ENCODE data around the gene HNMT. TPM values are rescaled to one million over a fixed set of nuclear protein-coding genes. Genes with fewer than 3 reads are reported as not detected.
"Not testable (repeated sequence)": the region's sequence is repeated elsewhere in the genome, so short reads cannot be mapped to it uniquely, and the experiment has no call there.

The HNMT gene
- total RNA-seq, 1 experiment from 2014 or later: 14.1 TPM

DNA sequence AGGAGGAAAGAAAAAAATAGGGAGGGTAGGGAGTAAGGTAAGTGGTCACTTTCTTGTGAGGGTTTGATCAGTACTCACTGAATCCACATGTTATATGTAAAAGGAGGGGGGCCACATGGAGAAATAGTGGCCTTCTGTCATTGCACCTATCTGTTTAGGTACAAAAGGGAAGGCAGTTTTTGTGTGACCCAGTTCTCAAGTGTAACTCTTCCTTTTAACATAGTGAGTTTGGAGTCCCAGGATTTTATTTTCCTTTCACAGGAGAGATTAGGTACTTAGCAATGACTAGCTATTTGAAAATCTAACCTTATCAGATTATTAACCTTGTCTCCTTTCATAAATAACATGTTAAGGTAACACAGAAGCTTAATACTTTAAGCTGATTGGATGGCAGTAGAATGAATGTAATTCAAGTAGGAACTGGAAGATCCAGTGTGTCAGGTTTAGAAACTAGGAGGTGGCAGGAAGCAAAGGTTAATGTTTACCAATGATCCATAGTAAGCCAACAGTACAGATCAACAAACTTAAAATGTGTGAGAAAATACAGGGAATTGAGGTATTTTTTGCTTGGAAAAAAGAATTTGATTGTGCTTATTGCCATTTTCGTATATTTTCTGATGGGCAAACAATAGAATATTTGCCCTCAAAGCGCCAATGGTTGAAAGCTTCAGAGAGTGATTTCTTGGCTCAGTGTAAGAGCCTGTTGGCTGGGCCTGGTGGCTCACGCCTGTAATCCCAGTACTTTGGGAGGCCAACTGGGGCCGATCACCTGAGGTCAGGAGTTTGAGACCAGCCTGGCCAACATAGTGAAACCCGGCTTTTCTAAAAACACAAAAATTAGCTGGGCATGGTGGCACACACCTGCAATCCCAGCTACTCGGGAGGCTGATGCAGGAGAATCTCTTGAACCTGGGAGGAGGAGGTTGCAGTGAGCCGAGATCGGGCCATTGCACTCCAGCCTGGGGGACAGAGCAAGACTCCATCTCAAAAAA lies 11.3 kb downstream of the HNMT start:
- Histone ChIP-seq H3K4me3 (ENCODE audit: insufficient read depth, low read depth, low read length) (no peak overlapping the region), H3K36me3 (replicated peaks; ENCODE audit: control insufficient read depth, insufficient read depth, low read length) (no peaks in the 10 kb centered on the region), H3K27me3 (ENCODE audit: control insufficient read depth, insufficient read depth, low read length) (no peaks in the 10 kb centered on the region)
- DNase-seq: no peak

DNA sequence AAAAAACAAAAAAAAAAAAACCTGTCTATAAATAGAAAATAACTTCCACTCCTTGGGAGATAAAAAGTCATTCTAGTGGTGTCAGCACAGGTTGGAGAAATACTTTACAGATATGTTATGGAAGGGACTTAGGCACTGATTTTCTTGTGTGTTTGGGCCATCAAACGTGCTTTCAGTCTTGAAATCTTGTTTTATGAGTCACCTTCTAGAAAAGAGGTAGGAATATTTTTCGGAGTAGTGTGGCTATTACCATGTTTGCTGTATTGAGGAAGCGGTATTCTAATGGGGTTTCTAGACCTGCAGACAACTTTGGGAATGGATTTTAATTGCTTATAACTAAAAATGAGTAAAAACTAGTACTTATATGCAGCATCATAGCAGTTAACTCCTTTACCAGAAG lies 12.0 kb downstream of the HNMT start:
- H3K27me3 ChIP-seq (ENCODE audit: control insufficient read depth, insufficient read depth, low read length): no peaks in the 10 kb centered on the region
- no peak for DNase-seq
- H3K4me3 ChIP-seq (ENCODE audit: insufficient read depth, low read depth, low read length): no peak overlapping the region
- no peaks in the 10 kb centered on the region for H3K36me3 ChIP-seq (replicated peaks; ENCODE audit: control insufficient read depth, insufficient read depth, low read length)

DNA sequence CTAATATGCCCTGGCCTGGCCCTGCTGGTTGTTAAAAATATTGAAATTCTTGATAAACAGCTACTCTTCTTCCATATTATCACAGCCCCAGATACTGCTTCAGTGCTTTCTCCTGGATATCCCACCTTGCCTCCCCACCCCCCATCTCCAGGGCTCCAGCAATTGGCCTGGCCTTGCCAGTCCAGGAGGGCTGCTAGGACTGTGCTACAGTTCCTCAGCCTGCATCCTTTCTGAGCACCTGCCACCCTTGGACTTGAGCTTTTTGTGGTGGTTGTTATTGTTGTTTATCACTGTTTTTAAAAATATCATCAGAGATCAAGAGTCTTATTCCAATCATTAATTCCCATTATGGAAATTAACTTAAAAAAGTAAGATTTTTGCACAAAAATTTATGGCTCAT lies 13.5 kb downstream of the HNMT start:
- H3K27me3 ChIP-seq (ENCODE audit: control insufficient read depth, insufficient read depth, low read length): no peaks in the 10 kb centered on the region
- H3K36me3 ChIP-seq (replicated peaks; ENCODE audit: control insufficient read depth, insufficient read depth, low read length): no peaks in the 10 kb centered on the region
- no peak overlapping the region for H3K4me3 ChIP-seq (ENCODE audit: insufficient read depth, low read depth, low read length)
- DNase-seq: no peak

DNA sequence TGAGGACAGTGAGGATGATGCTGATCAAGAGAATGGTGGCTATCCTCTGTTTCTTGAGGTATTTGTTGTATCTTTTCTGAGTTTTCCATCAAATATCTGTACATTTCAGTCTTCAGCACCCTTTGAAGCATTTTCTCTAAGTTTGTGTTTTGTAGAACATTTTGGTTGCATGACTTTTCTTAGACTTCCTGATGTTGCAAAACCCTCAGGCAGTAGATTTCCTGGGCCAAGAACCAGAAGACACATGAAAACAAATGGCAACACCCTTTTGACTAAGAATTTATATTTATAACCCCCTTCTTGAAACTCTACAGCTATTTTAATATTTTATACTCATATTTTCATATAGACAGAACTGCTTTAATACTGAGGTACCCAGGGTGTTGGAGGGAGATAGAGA lies 16.2 kb downstream of the HNMT start:
- no peaks in the 10 kb centered on the region for H3K36me3 ChIP-seq (replicated peaks; ENCODE audit: control insufficient read depth, insufficient read depth, low read length)

GRCh38 chr2:137981112-137981656 lies 16.9 kb downstream of the HNMT start:
- no peaks in the 10 kb centered on the region for H3K27me3 ChIP-seq (ENCODE audit: control insufficient read depth, insufficient read depth, low read length)
- no peak overlapping the region for H3K4me3 ChIP-seq (ENCODE audit: insufficient read depth, low read depth, low read length)
- DNase-seq: no peak
- no peaks in the 10 kb centered on the region for H3K36me3 ChIP-seq (replicated peaks; ENCODE audit: control insufficient read depth, insufficient read depth, low read length)

More for the DNA sequence above, 16.2 kb downstream of the HNMT start:
- no peak for DNase-seq
- H3K27me3 ChIP-seq (ENCODE audit: control insufficient read depth, insufficient read depth, low read length): no peaks in the 10 kb centered on the region
- no peak overlapping the region for H3K4me3 ChIP-seq (ENCODE audit: insufficient read depth, low read depth, low read length)

GRCh38 chr2:137983581-137983980 lies 19.3 kb downstream of the HNMT start:
- H3K36me3 ChIP-seq (replicated peaks; ENCODE audit: control insufficient read depth, insufficient read depth, low read length): no peaks in the 10 kb centered on the region

GRCh38 chr2:137986268-137986667 lies 22.0 kb downstream of the HNMT start:
- DNase-seq: no peak
- no peaks in the 10 kb centered on the region for H3K36me3 ChIP-seq (replicated peaks; ENCODE audit: control insufficient read depth, insufficient read depth, low read length)
- no peaks in the 10 kb centered on the region for H3K27me3 ChIP-seq (ENCODE audit: control insufficient read depth, insufficient read depth, low read length)
- no peak overlapping the region for H3K4me3 ChIP-seq (ENCODE audit: insufficient read depth, low read depth, low read length)

More at GRCh38 chr2:137983581-137983980, 19.3 kb downstream of the HNMT start:
- Histone ChIP-seq H3K27me3 (ENCODE audit: control insufficient read depth, insufficient read depth, low read length) (no peaks in the 10 kb centered on the region), H3K4me3 (ENCODE audit: insufficient read depth, low read depth, low read length) (no peak overlapping the region)
- DNase-seq: no peak

DNA sequence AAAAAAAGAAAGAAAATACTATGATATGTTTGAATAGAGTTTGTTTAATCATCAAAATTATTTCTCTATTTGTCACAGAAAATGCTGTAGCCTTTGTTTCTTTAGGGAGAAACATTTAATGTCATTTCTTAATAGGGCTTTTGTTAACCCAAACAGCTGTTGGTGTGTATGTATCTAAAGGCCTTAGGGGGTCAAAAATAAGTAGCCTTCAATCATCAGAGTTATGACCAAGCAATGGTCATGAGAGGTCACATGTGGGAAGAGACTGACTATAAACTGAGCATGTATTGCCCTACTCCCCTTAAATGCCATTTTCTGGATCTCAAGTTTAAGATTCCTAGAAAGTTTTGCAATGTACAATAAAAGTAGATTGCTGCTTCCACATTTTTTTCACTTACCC lies 22.7 kb downstream of the HNMT start:
- Histone ChIP-seq H3K4me3 (ENCODE audit: insufficient read depth, low read depth, low read length) (no peak overlapping the region), H3K36me3 (replicated peaks; ENCODE audit: control insufficient read depth, insufficient read depth, low read length) (no peaks in the 10 kb centered on the region), H3K27me3 (ENCODE audit: control insufficient read depth, insufficient read depth, low read length) (no peaks in the 10 kb centered on the region)
- no peak for DNase-seq

DNA sequence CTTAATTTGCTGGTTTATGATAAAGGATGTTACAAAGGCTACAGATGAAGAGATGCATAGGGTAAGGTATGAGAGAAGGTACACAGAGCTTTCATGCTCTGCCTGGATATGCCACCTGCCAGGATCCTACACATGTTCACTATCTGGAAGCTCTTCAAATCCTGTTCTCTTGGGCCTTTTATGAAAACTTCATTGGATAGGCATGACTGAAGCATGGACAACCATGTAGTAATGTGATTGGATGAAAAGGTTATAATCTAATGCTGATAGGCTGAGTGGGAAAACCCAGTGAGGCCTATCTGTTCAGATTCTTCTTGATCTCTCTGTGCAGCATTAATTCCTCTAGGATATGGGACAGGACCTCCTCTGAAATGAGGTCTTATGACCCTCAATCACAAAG lies 26.8 kb downstream of the HNMT start:
- DNase-seq: no peak
- Histone ChIP-seq H3K36me3 (replicated peaks; ENCODE audit: control insufficient read depth, insufficient read depth, low read length) (no peaks in the 10 kb centered on the region; the same call in 1 of the 2 replicates), H3K4me3 (ENCODE audit: insufficient read depth, low read depth, low read length) (no peak overlapping the region), H3K27me3 (ENCODE audit: control insufficient read depth, insufficient read depth, low read length) (no peaks in the 10 kb centered on the region)

DNA sequence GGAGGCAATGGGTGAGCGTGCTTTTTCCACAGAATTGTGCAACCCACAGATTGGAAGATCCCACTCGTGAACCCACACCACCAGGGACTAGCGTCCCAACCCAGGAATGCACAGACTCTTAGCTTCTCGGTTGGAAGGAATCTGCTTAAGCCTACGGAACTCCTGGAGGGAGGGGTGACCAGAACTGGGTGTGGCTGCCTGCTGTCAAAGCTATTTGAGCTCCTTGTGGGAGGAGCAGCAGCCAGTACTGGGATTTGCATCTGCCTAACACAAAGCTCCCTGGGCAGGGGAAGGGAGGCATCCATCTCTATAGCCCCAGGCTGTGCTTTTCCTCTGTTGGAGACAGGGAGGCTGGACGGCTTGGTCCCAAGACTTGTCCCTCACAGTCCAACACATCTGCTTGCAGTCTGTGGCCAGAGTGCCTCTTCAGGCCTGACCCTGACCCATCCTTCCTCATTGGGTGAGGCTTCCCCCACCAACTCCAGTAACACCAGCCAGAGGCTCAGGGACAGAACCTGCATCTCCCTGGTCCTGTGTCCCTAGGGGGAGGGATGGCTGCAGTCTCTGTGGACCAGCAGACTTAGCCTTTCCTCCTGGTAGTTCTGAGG lies 27.9 kb downstream of the HNMT start:
- H3K36me3 ChIP-seq (replicated peaks; ENCODE audit: control insufficient read depth, insufficient read depth, low read length): no peaks in the 10 kb centered on the region; the same call in 1 of the 2 replicates
- DNase-seq: no peak
- H3K27me3 ChIP-seq (ENCODE audit: control insufficient read depth, insufficient read depth, low read length): no peaks in the 10 kb centered on the region
- H3K4me3 ChIP-seq (ENCODE audit: insufficient read depth, low read depth, low read length): no peak overlapping the region

DNA sequence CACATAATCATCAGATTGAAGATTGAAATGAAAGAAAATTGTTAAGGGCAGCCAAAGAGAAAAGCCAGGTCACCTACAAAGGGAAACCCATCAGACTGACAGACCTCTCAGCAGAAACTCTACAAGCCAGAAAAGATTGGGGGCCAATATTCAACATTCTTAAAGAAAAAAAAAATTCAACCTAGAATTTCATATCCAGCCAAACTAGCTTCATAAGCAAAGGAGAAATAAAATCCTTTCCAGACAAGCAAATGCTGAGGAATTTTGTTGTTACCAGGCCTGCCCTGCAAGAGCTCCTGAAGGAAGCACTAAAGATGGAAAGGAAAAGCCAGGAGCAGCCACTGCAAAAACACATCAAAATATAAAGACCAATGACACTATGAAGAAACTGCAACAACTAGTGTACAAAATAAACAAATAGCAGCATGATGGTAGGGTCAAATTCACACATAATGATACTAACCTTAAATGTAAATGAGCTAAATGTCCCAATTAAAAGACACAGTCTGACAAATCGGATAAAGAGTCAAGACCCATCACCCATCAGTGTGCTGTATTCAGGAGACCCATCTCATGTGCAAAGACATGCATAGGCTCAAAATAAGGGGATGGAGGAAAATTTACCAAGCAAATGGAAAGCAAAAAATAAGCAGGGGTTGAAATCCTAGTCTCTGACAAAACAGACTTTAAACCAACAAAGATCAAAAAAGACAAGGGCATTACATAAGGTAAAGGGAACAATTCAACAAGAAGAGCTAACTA lies 29.6 kb downstream of the HNMT start:
- not testable (repeated sequence) for H3K4me3 ChIP-seq (ENCODE audit: insufficient read depth, low read depth, low read length); H3K27me3 ChIP-seq (ENCODE audit: control insufficient read depth, insufficient read depth, low read length); H3K36me3 ChIP-seq (replicated peaks; ENCODE audit: control insufficient read depth, insufficient read depth, low read length); DNase-seq

GRCh38 chr2:137995368-137995767 lies 31.1 kb downstream of the HNMT start:
- not testable (repeated sequence) for H3K27me3 ChIP-seq (ENCODE audit: control insufficient read depth, insufficient read depth, low read length); DNase-seq; H3K4me3 ChIP-seq (ENCODE audit: insufficient read depth, low read depth, low read length); H3K36me3 ChIP-seq (replicated peaks; ENCODE audit: control insufficient read depth, insufficient read depth, low read length)

DNA sequence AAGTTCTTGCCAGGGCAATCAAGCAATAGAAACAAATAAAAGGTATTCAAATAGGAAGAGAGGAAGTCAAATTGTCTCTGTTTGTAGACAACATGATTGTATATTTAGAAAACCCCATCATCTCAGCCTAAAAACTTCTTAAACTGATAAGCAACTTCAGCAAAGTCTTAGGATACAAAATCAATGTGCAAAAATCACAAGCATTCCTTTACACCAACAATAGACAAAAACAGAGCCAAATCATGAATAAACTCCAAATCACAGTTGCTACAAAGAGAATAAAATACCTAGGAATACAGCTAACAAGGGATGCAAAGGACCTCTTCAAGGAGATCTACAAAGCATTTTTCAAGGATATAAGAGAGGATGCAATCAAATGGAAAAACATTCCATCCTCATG lies 31.9 kb downstream of the HNMT start:
- not testable (repeated sequence) for DNase-seq; H3K4me3 ChIP-seq (ENCODE audit: insufficient read depth, low read depth, low read length); H3K27me3 ChIP-seq (ENCODE audit: control insufficient read depth, insufficient read depth, low read length); H3K36me3 ChIP-seq (replicated peaks; ENCODE audit: control insufficient read depth, insufficient read depth, low read length)

DNA sequence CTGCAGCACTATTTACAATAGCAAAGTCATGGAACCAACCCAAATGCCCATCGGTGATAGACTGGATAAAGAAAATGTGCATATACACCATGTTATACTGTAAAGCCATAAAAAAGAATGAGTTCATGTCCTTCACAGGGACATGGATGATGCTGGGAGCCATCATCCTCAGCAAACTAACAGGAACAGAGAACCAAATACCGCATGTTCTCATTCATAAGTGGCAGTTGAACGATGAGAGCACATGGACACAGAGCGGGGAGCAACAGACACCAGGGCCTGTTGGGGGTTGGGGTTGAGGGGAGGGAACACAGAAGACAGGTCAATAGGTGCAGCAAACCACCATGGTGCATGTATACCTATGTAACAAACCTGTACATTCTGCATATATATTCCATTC lies 33.5 kb downstream of the HNMT start:
- Histone ChIP-seq H3K27me3 (ENCODE audit: control insufficient read depth, insufficient read depth, low read length) (no peaks in the 10 kb centered on the region), H3K36me3 (replicated peaks; ENCODE audit: control insufficient read depth, insufficient read depth, low read length) (no peaks in the 10 kb centered on the region), H3K4me3 (ENCODE audit: insufficient read depth, low read depth, low read length) (no peak overlapping the region)
- no peak for DNase-seq
